Astrocyte of the cerebellum (primary cell): Measurements from ENCODE around the gene KLHDC7B.

ENCODE experiments used
- DNase-seq: peaks from one replicate; pipeline ENCODE4 v3.0.0-alpha.2; 2011; ENCODE audit warnings: low read depth
- H3K4me3 ChIP-seq: 2 replicates; pipeline ENCODE4 v1.5.1; 2011; ENCODE audit warnings: mild to moderate bottlenecking, low read depth, low read length, moderate library complexity
- CTCF ChIP-seq: IDR thresholded peaks from 2 replicates; pipeline ENCODE4 v1.5.1; 2012; ENCODE audit warnings: low read length, low read depth, moderate library complexity, mild to moderate bottlenecking; ENCODE audit errors: missing control alignments
- in situ Hi-C: cut with HindIII; loops from 2 replicates; pipeline ENCODE4 v1.10.0; 2017; ENCODE audit warnings: low sequenced_read_pairs

KLHDC7B gene

GRCh38 chr22:50545522-50546325, at the start of gene KLHDC7B:
KLHDC7B (plus strand) TSS chr22:50545899; CDS start chr22:50546244, 345 bp downstream.
- in situ Hi-C loops: no loop called here
- DNase-seq: no peak
- TF ChIP-seq CTCF: no peak
- no peak within 1 kb of the TSS for H3K4me3 ChIP-seq

GRCh38 chr22:50497093-50497492, 48.6 kb upstream of the KLHDC7B start:
- in situ Hi-C loops: no loop called here
- no peak for TF ChIP-seq CTCF
- no peak for DNase-seq
- H3K4me3 ChIP-seq: no peak overlapping the region

GRCh38 chr22:50498322-50498890, 47.3 kb upstream of the KLHDC7B start:
- DNase-seq: no peak
- TF ChIP-seq CTCF: peak; percentile 68
- in situ Hi-C loops: no loop called here

GRCh38 chr22:50500452-50500851, 45.2 kb upstream of the KLHDC7B start:
- no peak overlapping the region for H3K4me3 ChIP-seq
- no peak for DNase-seq
- in situ Hi-C loops: no loop called here
- TF ChIP-seq CTCF: no peak

More at GRCh38 chr22:50498322-50498890, 47.3 kb upstream of the KLHDC7B start:
- no peak overlapping the region for H3K4me3 ChIP-seq

GRCh38 chr22:50502096-50502495, 43.6 kb upstream of the KLHDC7B start:
- in situ Hi-C loops: no loop called here
- no peak for DNase-seq
- no peak for TF ChIP-seq CTCF
- H3K4me3 ChIP-seq: no peak overlapping the region

- in situ Hi-C loops: no loop called here
- no peak for TF ChIP-seq CTCF
- no peak for DNase-seq
- no peak overlapping the region for H3K4me3 ChIP-seq
Observed at GRCh38 chr22:50502628-50503474, 42.8 kb upstream of the KLHDC7B start.
